HG02970 (cell line): ENCODE measurements around the gene LENG8.
"Not testable (repeated sequence)": the region's sequence is repeated elsewhere in the genome, so short reads cannot be mapped to it uniquely, and the experiment has no call there.

Source experiments
- ATAC-seq: cut with Tn5 transposase; IDR thresholded peaks from one replicate; pipeline ENCODE4 v1.9.1; 2021; ENCODE audit warnings: mild to moderate bottlenecking, moderate library complexity, moderate number of reproducible peaks; ENCODE audit not compliant: unreplicated experiment, low FRiP score

The LENG8 gene

DNA sequence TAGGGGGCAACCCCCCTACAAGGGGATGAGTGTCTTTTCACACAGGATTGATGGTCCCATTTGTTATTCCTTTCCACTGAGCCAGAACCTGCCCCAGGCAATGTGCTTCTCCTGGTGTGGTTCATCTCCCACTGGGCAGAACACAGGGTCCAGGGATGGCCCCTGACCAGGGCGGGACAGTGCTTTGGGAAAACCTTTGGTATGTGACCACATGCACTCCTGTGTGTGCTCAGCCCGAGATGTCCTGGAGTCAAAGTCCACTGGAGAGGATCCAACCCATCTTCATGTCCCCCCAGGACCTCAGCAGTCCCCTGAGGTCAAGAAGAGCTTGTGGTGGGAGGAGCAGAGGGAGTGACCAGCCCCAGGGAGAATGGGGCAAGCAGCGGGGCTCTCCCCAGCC, 59.5 kb downstream of the LENG8 start:
- ATAC-seq, result not testable (repeated sequence)

DNA sequence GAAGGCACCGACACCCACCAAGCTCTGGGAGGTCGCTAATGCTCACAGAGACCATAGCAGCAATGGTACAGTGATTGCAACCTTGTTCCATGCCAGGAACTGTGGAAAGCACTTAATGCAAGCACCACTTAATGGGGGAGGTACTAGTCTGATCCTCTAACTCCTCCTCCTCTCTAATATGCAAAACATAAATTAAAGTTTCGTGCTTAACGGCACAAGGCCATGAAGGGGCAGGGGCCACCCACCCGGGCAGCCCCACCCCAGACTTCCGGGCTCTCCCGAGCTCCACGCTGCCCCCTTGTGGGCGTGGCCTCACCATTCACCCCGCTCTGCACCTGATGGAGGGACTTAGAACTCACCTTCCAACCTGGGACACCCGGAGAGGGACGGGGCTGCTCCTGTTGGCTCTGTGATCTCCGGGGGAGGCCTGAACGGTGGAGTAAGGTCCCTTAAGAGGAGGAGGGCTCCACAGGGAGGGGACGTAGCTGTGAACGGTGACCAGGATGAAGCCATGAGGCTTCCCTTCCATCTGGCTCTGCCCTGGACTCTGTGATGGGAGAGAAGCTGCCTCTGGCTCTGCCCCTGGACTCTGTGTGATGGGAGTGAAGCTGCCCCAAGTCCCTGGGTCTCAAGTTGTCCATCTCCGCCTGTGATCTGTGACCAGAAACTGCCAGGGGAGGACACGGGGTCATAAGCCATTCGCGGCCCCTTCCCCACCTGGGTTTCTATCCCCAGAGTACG, 60.4 kb downstream of the LENG8 start:
- ATAC-seq, result not testable (repeated sequence)
